Ovary (tissue), 3 donors: ENCODE data around the gene MYB.

Experiments
- POLR2A ChIP-seq: fragments of 450-650 bp; IDR thresholded peaks from one replicate; pipeline ENCODE4 v1.6.1; 2017; ENCODE audit warnings: antibody characterized with exemption, mild to moderate bottlenecking, moderate library complexity
- TF ChIP-seq, protein P1 (sequence below), 3 donors: fragments of 450-650 bp in 2 of 3; fragments of 200-600 bp in 1 of 3; IDR thresholded peaks; one replicate each; pipeline versions ENCODE4 v1.5.1 to v1.8.0; 2016 to 2022; ENCODE audit warnings: antibody characterized with exemption in 3 of 3, mild to moderate bottlenecking in 1 of 3
- donor health status: DM: no; HTN: no; CAD: no.

- TF ChIP-seq, protein P1, sequence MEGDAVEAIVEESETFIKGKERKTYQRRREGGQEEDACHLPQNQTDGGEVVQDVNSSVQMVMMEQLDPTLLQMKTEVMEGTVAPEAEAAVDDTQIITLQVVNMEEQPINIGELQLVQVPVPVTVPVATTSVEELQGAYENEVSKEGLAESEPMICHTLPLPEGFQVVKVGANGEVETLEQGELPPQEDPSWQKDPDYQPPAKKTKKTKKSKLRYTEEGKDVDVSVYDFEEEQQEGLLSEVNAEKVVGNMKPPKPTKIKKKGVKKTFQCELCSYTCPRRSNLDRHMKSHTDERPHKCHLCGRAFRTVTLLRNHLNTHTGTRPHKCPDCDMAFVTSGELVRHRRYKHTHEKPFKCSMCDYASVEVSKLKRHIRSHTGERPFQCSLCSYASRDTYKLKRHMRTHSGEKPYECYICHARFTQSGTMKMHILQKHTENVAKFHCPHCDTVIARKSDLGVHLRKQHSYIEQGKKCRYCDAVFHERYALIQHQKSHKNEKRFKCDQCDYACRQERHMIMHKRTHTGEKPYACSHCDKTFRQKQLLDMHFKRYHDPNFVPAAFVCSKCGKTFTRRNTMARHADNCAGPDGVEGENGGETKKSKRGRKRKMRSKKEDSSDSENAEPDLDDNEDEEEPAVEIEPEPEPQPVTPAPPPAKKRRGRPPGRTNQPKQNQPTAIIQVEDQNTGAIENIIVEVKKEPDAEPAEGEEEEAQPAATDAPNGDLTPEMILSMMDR (IDR thresholded peaks at IDR 0.05), result no peak
- TF ChIP-seq POLR2A, result no peak
Observed at GRCh38 chr6:135173989-135174484, 7.1 kb upstream of the MYB start.
